PC-9 (cell line): Measurements from ENCODE around the gene FOXN3.

ENCODE experiments used
- CTCF ChIP-seq: fragments of 200-600 bp; sonication (generic); conservative IDR thresholded peaks from 2 replicates; pipeline ENCODE4 v1.6.1; 2017; ENCODE audit warnings: mixed run types, antibody characterized with exemption, mild to moderate bottlenecking, moderate library complexity
- EZH2 ChIP-seq: fragments of 200-600 bp; sonication (generic); IDR thresholded peaks from 2 replicates; pipeline ENCODE4 v1.8.0; 2017; ENCODE audit warnings: antibody characterized with exemption, low read depth

GRCh38 chr14:89251061-89251460 is 166.0 kb downstream of the FOXN3 start:
- TF ChIP-seq CTCF = no peak
- no peak for TF ChIP-seq EZH2
